NCI-H146 treated with DMSO at 0.1 percent for 48 hours (cell line): ENCODE data around the gene NSD2.

Source experiments
- DNase-seq: peaks from one replicate; lab custom pipeline; 2025; ENCODE audit not compliant: unreplicated experiment; lab: John Stamatoyannopoulos, UW

NSD2 gene

DNA sequence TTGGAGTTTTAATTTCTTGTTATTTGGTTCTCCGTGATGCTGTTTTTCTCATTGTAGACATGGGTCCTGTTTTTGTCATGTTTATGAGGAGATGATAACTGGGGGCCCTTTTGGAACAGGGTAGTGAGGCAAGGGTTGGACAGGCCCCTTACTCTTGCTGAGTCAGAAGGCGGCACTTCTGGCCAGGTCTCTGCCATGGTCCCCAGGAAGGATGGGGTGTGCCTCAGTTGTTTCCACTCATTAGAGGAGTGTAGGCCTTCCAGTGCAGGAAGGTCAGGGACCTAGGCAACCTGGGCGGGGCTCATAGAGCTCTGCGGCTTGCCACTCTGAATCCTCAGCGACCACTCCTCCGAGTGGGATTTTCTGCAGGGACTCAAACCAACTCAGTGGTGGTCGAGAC lies 69.4 kb downstream of the NSD2 start:
- DNase-seq, result no peak

- DNase-seq, result no peak
Observed at GRCh38 chr4:1943928-1944327, 72.7 kb downstream of the NSD2 start.

DNA sequence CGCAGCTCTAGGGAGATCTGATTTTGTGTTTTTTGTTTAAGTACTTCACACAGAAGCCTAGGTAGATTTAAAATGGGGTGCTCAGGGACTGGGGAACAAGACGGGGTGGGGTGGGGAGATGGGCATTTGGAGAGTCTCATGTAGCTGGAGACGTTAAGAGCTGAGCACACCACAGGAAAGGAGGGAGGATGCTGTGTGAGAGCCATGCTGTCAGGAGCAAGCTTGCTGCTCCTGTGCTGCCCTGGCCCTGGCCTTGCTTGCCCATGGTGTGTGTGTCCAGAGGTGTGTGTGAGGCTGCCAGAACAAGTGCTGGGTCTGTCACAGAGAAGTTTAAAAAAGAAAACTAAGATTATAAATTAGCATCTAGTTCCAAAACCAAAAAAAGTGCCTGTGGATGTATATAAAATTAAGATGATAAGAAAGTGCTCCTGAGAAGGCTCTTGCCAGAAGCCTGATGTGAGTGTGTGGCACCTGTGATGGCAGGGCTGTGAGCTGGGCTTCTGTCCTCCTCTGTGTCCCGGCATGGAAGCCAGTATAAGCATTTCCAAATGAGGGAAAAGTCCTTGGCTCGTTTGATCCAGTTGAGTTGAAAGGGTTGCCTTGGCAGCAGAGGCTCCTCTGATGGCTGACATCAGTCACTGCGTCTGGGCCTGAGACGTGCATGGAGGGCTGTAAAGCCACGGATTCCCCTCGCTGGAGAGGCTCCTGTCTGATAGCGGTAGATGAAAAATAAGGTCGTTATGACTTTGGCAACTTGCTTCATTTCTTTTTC lies 74.1 kb downstream of the NSD2 start:
- DNase-seq, result no peak

GRCh38 chr4:1945912-1946311 lies 74.7 kb downstream of the NSD2 start:
- DNase-seq, result no peak

DNA sequence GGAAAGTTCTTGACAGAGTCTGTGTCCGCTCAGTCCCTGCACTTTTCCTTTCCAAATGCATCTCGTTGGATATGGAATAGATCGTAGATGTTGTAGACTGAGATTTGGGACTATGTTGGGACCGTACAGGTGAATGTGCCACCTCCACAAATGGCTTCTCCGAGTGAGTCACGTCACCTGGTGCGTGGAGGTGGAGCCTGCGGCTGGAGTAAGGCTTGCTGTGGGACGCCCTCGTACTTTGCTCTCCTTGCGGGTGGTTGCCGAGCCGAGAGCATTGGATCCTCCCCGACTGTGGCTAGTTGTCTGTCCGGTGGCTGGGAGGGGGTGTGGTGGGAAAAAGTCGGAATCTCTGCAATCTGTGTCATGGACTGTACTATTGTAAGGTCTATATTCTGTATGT lies 77.0 kb downstream of the NSD2 start:
- no peak for DNase-seq

- DNase-seq, result no peak
Observed at GRCh38 chr4:1948892-1949436, 77.8 kb downstream of the NSD2 start.

DNA sequence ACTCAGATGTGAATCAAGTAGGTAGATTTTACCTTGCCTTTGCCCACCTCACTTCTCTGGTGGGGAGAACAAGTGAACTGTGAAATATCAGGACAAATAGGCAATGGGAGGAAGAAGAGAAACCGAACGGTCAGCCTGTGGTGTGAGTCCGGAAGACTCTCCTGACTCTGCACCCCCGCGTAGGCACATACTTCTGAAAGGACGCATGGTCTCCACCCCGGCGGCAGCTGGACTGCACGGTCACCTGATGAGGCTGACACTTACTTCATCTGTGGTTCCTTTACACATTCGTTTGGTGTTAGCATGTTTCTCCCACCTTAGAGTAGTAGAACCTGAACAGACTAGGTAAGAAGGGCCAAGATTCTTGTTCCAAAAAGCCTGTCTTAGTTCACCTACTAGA lies 79.2 kb downstream of the NSD2 start:
- DNase-seq, result no peak

GRCh38 chr4:1952058-1952700 lies 81.0 kb downstream of the NSD2 start:
- DNase-seq, result no peak

- DNase-seq, result no peak
Observed at GRCh38 chr4:1952719-1953118, 81.5 kb downstream of the NSD2 start.

DNA sequence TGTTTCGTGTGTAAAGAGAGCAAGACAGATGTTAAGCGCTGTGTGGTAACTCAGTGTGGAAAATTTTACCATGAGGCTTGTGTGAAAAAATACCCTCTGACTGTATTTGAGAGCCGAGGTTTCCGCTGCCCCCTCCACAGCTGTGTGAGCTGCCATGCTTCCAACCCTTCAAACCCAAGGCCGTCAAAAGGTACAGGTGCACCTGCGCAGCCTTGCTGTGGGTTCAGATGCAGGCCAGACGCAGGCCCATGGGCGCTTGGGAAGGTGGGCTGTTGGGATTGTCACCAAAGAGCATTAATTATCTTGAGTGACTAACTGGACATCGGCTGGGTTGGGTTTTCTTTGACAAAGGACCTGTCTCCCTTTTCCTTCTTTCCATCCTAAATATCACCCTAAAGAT lies 82.1 kb downstream of the NSD2 start:
- no peak for DNase-seq

- no peak for DNase-seq
Observed at GRCh38 chr4:1956631-1957030, 85.4 kb downstream of the NSD2 start.

DNA sequence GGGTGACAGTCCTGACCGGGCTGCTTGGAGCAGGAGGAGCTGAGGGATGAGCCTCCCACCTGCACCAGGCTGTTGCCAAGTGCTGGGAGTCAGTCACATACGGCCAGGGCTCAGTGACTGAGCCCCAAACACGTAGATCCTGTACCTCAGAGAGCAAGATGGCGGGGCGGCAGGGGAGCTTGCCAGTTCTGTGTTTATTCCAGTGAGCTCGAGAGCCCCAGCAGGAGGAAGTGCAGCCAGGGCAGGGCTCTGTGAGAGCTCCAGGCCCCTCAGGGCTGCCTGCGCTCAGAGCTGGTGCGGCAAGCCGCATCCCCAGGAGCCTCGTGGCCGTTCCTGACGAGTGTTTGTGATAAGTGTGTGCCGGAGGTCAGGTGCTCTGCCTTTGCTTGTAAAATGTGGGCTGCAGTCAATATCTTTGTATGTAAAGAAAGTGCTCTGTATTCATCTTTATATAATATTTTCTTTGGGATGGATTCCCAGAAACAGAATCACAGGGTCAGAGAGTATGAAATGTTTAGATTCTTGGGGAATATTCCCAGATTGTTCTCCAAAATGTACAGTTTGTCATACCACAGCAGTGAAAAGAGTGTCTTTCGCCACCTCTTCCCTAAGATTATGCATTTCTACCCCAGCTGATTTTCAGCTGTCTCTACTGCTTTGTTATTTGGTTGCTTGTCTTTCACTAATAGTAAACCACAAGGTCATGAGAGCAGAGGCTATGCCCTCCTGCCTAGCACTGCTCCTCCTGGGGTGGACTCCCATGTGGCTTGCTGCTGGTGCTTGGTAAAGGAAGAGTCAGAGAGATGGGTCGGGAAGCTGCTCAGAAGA lies 87.3 kb downstream of the NSD2 start:
- no peak for DNase-seq

- no peak for DNase-seq
Observed at GRCh38 chr4:1959104-1959384, 87.9 kb downstream of the NSD2 start.

DNA sequence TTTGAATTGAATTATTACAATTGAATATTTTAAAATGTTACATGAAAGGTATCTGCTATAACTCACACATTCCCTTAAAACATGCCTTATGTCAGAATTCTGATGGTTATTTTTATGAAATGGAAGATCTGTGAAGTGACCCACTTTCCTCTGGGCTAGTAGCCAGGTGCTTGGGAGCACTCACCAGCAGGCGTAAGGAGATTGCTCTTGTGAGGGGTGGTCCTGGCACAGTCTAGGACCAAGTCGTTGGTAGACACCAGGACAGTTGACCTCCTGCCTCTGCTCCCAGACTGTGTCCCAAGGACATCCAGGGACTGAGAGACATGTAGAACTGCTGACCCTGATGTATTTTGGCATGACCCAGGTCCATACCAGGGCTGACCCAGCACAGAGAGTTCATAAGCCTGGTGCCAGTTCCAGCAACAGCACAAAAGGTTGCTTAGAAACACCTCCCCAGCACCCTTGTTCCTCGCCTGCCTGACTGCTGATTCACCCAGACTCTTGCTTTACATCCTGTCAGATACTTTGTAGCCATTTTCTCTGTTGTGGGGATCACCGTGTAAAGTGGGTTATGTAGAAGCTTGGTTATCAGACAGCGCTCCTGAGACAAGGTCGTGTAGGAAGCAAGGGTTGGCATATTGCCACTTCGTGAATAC lies 89.1 kb downstream of the NSD2 start:
- DNase-seq, result no peak

- no peak for DNase-seq
Observed at GRCh38 chr4:1961038-1961437, 89.8 kb downstream of the NSD2 start.

GRCh38 chr4:1961563-1961962 lies 90.4 kb downstream of the NSD2 start:
- no peak for DNase-seq

DNA sequence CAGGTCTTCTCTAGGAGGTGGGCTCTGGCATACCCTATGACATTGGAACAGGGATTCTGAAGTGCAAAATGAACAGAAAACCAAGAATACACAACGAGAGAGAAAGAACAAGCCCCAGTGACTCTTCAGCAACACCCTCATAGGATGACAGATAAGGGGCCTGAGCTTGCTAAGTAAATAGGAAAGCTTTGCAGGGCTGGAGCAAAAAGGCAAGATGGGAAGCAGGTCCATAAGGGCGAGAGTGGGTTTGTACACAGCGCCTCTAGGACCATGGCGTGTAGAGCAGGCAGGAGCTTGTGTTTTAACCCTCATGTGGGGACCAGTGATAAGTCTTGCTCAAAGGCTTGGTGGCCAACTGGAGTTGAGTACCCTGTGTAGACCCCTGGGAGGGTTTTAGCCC lies 91.8 kb downstream of the NSD2 start:
- DNase-seq, result no peak

- no peak for DNase-seq
Observed at GRCh38 chr4:1964443-1964842, 93.2 kb downstream of the NSD2 start.

GRCh38 chr4:1964971-1965370 lies 93.8 kb downstream of the NSD2 start:
- DNase-seq, result no peak

GRCh38 chr4:1967512-1968149 lies 96.4 kb downstream of the NSD2 start:
- no peak for DNase-seq
